HG02588 (cell line): ENCODE results near the gene OBP2B.
"Not testable (repeated sequence)": the region's sequence is repeated elsewhere in the genome, so short reads cannot be mapped to it uniquely, and the experiment has no call there.

Experiments used
- ATAC-seq: cut with Tn5 transposase; IDR thresholded peaks from one replicate; pipeline ENCODE4 v1.9.1; 2021; ENCODE audit warnings: mild to moderate bottlenecking, moderate library complexity; ENCODE audit not compliant: unreplicated experiment

OBP2B gene

DNA sequence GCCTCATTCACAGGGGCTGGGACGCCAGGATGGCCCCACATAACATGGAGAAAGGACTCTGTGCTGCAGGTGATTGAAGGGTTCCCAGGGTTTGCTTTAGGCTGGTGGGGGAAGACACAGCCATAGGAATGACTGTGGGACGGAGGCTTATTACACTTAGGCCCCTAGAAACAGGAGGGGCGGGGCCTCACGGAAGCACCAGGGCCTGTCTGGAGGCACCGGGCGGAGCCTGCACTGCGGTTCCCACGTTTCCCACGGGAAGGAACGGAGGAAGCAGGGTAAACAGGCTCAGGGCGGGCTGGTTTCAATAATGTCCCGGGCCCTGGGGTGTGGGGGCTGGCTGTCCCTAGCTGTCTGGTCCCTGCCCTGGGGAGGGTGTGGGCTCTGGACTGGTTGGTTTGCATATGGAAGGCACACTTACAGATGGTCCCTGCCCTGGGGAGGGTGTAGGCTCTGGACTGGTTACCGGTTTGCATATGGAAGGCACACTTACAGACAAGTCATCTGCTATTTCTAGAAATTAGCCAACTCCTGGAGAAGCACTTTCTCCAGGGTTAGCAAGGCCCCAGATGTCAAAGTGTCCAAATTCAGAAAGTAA, 14.2 kb upstream of the OBP2B start:
- ATAC-seq = not testable (repeated sequence)

DNA sequence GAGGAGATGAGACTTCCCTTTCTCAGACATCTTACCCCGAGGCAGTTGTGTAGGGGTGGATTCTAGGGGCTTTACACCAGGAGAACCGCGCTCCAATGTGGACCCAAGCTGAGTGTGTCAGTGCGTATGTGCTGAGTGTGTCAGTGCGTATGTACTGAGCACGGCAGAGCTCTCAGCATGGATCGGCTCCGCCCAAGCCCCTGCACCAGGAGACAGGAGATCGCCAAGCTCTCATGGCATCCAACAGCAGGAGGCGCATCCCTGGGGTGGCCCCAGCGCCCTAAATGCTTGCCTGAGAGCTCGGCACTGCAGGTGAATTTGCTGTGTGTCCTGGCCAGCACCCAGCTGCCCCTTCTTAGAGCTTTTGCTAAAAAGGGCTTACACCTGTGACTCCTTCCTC, 12.9 kb upstream of the OBP2B start:
- ATAC-seq = not testable (repeated sequence)

DNA sequence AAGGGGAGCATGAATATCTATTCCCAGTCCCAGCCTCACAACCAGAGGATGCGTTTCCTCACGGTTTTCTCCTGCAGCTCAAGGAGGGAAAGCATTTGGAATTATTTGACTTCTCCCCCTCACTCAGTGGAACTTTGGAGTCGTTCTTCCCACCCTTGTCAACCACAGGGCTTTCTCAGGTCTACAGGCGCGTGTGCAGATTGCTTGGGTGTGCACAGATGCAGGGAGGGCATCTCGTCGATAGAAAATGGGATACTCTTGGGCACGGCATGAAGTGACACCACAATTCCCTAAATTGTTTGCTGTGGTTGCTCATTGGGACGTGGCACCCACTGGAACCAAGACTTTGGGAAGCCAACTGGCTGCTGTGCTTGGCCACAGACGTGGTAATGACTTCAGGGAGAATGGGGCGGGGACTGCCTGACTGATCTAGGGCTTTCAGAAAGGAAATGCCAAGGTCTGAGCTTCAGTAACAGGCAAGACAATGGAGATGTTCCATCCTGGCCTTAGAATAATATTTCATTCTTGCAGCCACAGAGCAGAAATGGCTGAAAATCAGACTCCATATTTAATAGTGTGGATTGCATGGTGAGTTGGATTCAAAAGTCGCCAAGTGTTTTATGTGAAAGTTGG, 12.2 kb upstream of the OBP2B start:
- no peak for ATAC-seq

DNA sequence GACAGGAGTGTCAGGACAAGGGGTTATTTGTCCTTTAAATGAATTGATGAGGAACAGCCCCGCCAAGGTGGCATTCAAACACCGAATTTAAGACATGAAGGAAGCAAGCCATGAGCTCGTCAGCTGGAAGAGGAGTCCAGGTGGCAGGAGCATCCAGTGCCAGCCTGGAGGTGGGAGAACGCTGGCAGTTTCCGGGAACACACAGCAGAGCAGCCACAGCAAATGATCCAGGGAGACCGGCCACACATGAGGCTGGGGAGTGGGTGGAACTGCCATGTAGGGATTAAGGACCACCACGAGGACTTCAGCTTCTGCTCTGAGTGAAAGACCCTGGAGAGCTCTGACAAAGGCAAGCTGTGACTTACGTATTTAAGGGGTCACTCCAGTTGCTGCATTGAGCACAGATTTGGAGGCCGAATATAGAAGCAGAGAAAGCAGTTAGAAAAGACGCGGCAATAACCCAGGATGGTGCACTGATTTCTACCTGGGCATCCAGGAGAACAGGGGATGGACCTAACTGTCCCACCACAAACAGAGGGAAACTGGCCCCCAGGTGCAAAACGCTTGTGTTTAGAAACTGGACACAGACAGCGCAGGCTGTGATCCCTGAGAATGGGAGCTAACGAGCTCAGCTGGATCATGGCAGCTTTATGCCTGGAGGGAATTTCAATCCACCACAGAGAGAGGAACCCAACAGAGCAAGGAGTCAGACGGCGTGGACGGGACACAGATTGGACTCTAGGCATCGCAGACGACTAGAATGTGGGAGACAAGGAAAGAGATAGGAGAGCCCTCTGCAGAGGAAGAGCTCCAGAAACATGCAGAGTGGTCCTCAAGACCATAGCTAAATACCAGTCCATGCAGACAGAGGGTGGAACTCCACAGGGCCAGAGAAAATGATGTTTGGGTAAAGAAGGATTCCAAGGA, 9.3 kb upstream of the OBP2B start:
- not testable (repeated sequence) for ATAC-seq

DNA sequence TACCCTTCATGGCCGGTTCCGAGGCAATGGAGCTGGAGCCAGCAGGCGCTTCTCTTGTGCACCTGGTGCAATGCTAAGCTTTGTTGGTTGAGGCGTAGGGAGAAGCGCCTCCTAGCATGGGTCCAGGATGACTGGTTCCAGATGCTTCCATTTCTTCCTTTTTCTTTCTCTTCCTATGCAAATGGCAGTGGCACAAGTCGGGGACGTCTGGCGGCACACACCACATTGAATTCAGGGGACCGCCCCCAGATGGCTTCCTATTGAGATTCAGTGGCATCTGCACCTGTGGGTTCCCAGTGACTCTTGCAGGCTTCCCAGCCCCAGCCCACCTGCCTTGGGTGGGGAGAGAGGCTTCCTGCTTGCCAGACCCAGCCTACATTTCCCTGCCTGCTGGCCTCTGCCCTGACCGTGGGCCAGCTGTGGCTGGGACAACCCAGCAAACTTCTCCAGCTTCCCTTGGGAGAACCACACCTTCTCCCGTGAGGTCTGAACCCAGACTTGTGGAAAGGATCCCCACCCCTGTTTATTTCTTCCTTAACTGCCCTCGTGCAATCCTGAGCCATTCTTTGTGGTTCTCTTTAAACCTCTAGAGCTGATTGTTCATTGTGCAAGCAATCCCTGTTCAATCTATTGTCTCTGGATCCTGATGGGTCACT, 8.4 kb upstream of the OBP2B start:
- ATAC-seq = not testable (repeated sequence)

DNA sequence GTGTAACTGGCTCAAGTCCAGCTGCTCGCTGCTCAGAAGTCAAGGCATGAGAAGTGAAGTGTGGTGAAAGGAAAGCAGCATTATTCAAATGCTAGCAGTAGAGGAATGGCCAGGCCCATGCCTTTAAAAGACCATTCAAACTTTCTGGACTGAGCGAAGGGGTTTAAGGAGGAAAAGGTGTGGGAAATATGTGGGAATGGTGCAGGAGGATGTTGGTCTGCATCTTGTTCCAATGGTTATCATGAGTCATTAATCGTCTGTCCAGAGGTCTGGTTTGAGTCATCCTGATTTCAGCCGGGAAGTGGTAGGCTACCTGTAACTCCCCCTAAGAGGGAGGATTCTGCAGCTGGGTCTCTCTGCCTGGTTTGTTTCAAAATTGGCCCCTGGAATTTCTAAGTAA, 5.2 kb upstream of the OBP2B start:
- ATAC-seq = not testable (repeated sequence)

DNA sequence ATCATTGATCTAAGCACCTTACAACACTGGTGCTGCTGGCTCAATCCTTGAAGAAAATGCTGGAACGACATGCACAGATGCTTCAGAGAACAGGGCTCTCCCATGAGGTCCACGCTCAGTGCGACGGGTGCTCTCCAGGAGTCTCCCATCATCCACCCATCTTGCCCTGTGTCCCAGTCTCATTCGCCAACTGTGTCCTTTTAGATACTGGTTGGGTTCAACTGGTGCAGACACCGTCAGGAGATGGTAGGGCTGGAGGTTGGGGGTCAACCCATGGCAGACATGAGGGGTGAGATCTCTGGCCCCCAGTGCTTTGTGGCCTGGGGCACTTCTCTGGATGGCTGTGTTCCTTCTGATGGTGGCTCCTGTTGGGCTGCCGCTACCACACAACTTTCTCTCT, 1.6 kb upstream of the OBP2B start:
- ATAC-seq = no peak

DNA sequence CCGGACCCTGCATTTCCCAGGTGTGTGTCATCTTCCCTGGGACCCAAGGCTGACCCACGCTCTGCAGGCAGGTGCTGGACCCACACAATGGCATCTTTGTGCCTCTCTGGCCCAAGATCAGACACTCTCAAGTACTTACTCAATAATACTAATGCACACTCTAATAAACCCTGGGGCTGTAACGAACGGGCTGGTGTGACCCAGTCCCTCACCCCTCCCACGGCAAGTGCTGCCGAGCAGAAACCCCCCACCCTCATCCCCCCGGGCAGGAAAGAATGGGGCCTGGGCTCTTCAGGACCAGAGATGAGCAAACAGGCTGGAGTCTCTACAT, 1.1 kb upstream of the OBP2B start:
- no peak for ATAC-seq

DNA sequence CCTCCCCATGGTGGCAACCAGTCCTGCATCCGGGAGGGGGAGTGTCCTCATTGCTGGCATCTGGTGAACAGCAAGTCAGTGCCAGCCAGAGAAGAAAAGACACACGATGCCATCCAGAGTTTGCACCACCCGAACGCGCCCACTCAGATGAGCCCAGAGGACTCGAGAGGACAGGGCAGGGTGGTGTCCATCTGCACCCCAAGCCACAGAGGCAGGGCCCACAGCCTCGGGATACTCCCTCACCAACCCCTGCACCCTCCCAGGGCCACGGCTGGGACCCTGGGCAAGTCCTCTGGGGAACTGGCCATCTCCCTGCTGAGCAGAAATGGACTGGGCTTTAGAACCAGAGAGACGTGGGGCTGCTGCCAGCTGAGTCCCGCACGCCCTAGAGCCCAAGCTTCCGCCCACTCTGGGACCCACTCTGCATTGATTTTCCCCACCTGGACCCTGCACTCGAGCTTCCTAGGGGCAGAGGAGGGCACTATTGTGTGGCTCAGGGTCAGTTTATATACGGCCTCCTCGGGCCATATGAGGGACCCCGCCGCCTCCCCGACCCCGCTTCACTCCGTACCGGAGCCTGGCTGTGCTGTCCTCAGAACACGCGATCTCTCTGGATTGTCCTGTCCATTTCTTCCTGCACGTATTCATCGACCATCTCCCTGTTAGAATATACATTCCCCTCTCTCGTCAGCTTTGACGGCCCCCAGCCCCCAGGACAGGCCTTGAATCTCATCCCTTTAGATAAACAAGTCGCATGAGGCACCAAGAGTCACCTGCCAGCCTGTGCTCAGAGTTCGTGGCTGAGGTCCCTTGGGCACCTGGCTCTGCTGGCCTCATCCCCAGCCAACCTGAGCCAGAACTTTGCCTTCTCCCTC, 514 bp upstream of the OBP2B start:
- ATAC-seq = not testable (repeated sequence)

DNA sequence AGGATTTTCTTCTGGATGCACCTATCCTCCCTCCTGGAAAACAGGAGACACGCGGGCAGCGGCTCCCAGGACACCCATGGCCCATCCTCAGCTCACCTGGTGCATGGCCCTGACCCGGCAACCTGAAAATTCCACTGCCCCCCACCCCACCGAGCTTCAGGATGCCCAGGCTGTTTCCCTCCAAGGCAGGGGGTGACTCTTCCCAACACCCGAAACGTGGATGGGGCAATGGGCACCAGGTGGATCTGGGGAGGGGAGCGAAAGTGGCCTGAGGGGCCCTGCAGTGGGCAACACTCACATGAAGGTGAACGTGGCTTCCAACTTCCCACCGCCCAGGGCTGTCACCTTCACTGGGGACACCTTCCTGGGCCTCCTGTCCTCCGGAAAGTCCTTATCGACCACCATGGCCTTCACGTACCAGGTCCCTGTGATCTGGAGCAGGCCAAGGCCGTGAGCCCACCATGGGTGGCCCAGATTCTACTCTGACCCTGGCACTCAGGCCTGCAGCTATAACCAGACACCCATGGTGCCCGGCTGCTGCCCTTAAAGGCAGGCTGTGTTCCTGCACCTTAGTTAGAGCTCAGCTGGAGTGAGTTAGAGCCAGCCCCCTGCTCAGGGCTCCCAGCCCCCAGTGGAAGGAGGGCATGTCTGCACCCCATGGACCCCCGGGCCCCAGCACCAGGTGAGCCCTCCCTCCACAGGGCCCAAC, 725 bp downstream of the OBP2B start:
- not testable (repeated sequence) for ATAC-seq

DNA sequence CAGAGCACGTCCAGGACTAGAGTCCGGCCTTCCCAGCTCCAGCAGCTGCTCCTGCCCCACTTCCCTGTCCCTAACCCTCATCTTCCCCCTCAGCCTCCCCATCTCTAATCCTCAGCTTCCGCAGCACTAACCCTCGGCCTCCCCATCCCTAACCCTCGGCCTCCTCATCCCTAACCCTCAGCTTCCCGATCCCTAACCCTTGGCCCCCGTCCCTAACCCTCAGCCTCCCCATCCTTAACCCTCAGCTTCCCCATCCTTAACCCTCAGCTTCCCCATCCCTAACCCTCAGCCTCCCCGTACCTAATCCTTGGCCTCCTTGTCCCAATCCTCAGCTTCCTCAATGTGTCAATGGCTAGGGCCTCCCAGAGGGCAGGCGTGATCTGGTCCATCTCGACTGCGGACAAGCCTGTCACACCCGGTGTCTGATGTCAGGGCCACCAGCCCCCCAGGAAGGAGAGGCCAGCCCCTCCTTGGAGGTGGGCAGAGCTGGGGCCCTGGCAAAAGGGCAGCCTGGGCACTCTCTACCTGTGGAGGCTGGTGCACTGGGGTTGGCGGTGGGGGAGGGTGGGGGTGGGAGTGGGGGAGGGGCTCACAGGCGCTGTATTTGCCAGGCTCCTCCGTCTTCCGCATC, 1.4 kb downstream of the OBP2B start:
- ATAC-seq = no peak

DNA sequence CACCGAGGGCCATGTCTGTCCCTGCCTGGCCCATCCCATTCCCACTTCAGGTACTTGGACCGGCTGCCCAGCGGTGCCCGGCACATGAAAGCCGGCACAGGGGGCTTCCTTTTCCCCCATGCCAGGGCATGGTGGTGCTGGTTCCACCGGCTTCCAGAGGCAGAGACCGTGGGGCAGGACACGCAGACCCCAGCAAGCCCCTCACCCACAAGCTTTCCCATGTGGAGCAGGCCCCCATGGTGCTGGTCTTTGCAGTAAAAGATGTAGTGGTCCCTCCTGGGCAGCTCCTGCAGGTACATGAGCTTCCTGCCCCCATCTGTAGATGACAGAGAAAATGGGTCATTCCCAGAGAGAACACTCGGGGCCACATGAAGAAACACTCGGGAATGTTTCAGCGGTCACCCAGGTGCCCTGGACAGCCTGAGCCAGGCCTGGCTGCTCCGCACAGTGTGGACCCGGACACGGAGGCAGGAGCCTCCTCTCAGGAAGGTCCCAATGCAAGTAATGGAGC, 2.0 kb downstream of the OBP2B start:
- no peak for ATAC-seq

DNA sequence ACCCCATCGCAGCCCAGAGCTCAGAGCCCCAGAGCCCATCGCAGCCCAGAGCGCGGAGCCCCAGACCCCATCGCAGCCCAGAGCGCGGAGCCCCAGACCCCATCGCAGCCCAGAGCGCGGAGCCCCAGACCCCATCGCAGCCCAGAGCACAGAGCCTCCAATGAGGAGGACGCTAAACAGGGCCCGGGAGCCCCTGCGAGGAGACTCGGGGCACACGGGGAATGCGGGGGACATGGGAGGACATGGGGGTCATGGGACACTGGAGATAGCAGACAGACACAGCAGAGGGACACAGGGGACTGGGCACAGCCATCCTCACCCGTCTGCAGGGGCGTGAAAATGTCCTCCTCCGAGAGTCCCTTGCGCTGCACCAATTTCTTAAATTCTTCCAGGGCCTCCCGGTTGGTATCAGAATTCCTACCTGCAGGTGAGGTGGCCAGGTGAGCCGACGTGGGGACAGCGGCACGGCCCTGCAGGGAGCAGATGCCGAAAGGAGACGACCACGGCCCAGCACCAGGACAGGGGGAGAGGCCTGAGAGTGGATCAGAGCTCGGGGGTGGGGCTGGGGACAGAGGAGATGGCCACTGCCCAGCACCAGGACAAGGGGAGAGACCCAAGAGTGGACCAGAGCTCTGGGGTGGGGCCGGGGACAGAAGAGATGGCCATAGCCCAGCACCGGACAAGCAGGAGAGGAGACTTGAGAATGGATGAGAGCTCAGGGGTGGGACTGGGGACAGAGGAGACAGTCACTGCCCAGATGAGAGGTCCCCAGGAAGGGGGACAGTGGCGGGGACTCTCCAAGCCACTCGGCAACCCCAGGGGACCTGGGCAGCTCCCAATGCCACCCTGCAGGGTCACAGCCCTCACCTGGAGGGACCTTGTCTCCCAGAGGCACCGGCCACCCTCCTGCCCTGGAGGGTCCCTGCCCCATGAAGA, 2.8 kb downstream of the OBP2B start:
- ATAC-seq = no peak

DNA sequence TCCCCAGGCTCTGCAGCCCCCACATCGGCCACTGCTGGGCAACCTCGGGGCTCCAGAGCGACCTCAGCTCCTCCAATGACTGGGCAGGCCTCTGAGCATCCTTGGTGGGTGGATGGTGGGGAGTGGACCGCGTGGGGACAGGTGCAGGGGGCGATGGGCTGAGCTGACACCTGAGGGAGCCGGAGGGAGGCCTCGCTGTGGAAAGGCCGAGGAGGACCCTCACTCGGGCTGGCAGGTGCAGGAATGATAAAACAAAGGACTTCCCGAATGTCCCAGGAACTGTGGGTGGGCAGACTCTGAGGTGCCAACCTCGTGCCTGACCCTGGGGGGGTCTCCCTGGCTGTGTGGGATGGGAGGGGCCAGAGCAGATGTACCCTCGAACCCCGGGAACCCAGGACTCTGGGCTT, 3.6 kb downstream of the OBP2B start:
- ATAC-seq = not testable (repeated sequence)

DNA sequence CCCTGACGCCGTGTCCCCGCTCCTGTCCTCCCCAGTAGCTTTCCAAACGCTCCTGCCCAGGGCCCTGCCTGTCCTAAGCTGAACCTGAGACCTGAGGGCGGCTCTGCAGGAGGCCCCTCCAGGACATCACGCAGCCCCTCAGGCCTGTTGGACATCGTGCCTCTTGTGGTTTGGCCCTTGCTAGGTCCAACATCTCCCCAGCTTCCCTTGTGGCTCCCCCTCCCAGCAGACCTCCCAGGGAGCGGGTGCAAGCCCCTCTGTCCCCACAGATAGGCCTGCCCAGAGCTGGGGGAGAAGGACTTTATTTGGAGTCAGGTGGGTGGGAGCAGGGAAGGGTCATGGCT, 4.1 kb downstream of the OBP2B start:
- no peak for ATAC-seq

DNA sequence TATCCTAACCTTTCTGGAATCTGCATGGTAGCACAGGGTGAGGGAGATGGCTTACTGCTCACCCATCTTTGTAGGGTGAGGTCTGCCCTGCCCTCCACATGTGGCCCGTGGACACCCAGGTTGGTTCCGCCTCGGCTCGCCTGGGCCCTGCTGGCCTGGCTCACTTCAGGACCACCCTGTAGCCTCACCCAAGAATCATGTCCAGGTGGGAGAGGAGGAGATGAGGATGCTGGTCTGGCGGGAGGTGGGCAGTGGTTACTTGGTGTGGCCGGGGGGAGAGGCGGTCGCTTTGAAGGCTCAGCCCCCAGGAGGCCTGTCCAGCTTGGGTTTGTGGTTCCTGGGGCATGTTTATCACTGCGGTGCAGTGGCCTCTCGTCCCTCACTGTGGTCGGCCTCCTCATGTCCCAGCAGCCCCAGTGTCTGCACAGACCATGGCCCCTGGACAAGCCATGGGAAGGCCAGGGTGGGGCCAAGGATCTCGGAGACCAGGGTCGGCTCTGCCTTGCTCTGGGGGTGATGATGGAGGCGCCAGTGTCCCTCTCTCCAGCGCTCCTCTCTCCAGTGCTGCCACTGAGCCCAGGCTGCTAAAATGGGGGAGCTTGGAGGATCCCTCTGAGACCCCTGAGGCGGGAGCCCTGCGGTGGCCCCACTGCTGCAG, 4.6 kb downstream of the OBP2B start:
- ATAC-seq = no peak

DNA sequence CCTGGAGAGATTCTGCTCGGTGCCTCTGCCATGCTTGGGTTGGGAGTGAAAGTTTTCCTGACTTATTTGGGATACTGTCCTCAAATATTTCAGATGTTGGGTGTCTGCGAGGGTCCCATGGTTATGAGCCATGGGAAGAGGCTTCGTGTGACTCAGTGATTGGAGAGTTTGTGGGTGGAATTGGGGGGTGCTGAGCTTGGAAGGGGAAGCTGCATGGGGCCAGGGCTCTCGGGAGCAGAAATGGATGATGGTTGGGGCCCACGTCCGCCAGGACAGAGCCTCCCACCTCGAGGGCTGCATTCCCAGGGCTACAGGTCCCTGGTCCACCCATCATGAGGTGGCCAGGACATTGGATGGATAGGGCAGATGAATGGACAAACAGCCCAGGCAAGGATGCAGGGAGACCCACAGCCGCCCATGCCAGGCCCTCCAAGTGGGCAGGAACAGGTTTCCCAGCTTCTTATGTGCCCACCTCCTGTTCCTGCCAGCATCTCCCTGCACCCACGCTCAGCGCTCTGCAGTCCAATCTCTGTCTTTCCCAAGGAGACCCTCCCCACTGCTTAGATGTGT, 5.5 kb downstream of the OBP2B start:
- ATAC-seq = no peak
